HCT116 (cell line): ENCODE data around the gene GLUD1. TPM values are rescaled to one million over a fixed set of nuclear protein-coding genes. Genes with fewer than 3 reads are reported as not detected.

Experiments
- ATAC-seq: fragments of 200-7000 bp; cut with Tn5 transposase; 2 replicates; pipeline ENCODE4 v1.9.1; 2020; ENCODE audit warnings: mild to moderate bottlenecking, moderate library complexity
- BruUV-seq: library from RNA; stranded (reverse); fragments of 400-500 nt; replicated peaks from 2 replicates; lab custom pipeline; 2021; lab: Mats Ljungman, UMichigan
- CTCF ChIA-PET: fragments of 300-600 bp; sonication (Branson Sonifier 250); formaldehyde crosslinking; loops from one replicate; lab custom pipeline; 2021; ENCODE audit warnings: antibody characterized with exemption; lab: Charles Lee
- POLR2A ChIA-PET: fragments of 300-600, 350-600 bp; sonication (Branson Sonifier 250); formaldehyde crosslinking; loops from one replicate; lab custom pipeline; 2021; ENCODE audit warnings: antibody characterized with exemption; lab: Charles Lee
- RAD21 ChIA-PET, 2 experiments: fragments of 300-600 bp; sonication (Branson Sonifier 250); formaldehyde crosslinking; loops; one replicate each; lab custom pipeline; 2023; ENCODE audit warnings: low total read pairs in 2 of 2; ENCODE audit not compliant: uncharacterized antibody in 2 of 2, unreplicated experiment in 2 of 2, low non-redundant PET in 1 of 2; lab: Charles Lee
- DNase-seq: peaks from one replicate; pipeline ENCODE4 v3.0.0-alpha.2; 2010; ENCODE audit warnings: low read depth, low spot score
- H2AFZ ChIP-seq: fragments of 200-600 bp; shearing (Covaris generic), sonication (generic); 2 replicates; pipeline ENCODE4 v1.6.1; 2017; ENCODE audit warnings: low read depth, mixed run types, mixed read lengths, antibody characterized with exemption, low read length; ENCODE audit not compliant: poor library complexity, severe bottlenecking
- H3K27ac ChIP-seq: 2 replicates; pipeline ENCODE4 v1.5.1; 2012; ENCODE audit warnings: low read depth, low read length
- H3K27me3 ChIP-seq: fragments of 200-600 bp; sonication (generic); 2 replicates; pipeline ENCODE4 v1.6.1; 2016; ENCODE audit warnings: mixed run types, low read length, mixed read lengths; ENCODE audit not compliant: insufficient read depth
- H3K36me3 ChIP-seq, 2 experiments: fragments of 200-500 bp in 1 of 2; fragments of 200-600 bp in 1 of 2; sonication (Bioruptor generic) in 1 of 2; sonication (generic) in 1 of 2; 2 replicates each; pipeline versions ENCODE4 v1.5.1 to v1.6.1; 2014 to 2016; ENCODE audit warnings: low read length in 2 of 2, inconsistent platforms in 1 of 2, mixed read lengths in 1 of 2, mixed run types in 1 of 2; ENCODE audit not compliant: insufficient read depth in 2 of 2, control insufficient read depth in 1 of 2
- H3K4me1 ChIP-seq, 2 experiments: fragments of 200-600 bp in 1 of 2; sonication (generic) in 1 of 2; 2 replicates each; pipeline versions ENCODE4 v1.5.1 to v1.6.1; 2012 to 2017; ENCODE audit warnings: low read length in 2 of 2, inconsistent platforms in 1 of 2, mild to moderate bottlenecking in 1 of 2, mixed read lengths in 1 of 2, mixed run types in 1 of 2, moderate library complexity in 1 of 2; ENCODE audit not compliant: insufficient read depth in 2 of 2, control insufficient read depth in 1 of 2
- H3K4me2 ChIP-seq: fragments of 200-600 bp; sonication (generic); 2 replicates; pipeline ENCODE4 v1.6.1; 2017; ENCODE audit warnings: mixed run types, low read length, mixed read lengths
- H3K4me3 ChIP-seq, 2 experiments: fragments of 200-600 bp in 1 of 2; sonication (generic) in 1 of 2; replicated peaks in 1 of 2; 2 replicates each; pipeline ENCODE4 v1.5.1; 2011 to 2016; ENCODE audit warnings: low read length in 2 of 2, control low read depth in 1 of 2, low read depth in 1 of 2, mild to moderate bottlenecking in 1 of 2, mixed read lengths in 1 of 2, mixed run types in 1 of 2
- H3K79me2 ChIP-seq: fragments of 200-600 bp; sonication (generic); 2 replicates; pipeline ENCODE4 v1.6.1; 2017; ENCODE audit warnings: mild to moderate bottlenecking, mixed run types, low read length, moderate library complexity, mixed read lengths; ENCODE audit not compliant: insufficient read depth
- H3K9ac ChIP-seq: fragments of 200-600 bp; sonication (generic); 2 replicates; pipeline ENCODE4 v1.6.1; 2016; ENCODE audit warnings: low read length, mixed read lengths
- H3K9me2 ChIP-seq: fragments of 200-600 bp; sonication (generic), shearing (Covaris generic); 2 replicates; pipeline ENCODE4 v1.6.1; 2017; ENCODE audit warnings: mixed run types, mild to moderate bottlenecking, moderate library complexity; ENCODE audit not compliant: insufficient read depth
- H3K9me3 ChIP-seq, 2 experiments: fragments of 200-500 bp in 1 of 2; fragments of 200-600 bp in 1 of 2; sonication (Bioruptor generic) in 1 of 2; sonication (generic) in 1 of 2; 2 replicates each; pipeline ENCODE4 v1.6.1; 2014 to 2017; ENCODE audit warnings: low read length in 2 of 2, mixed read lengths in 2 of 2, inconsistent platforms in 1 of 2, low read depth in 1 of 2, mild to moderate bottlenecking in 1 of 2, mixed run types in 1 of 2, moderate library complexity in 1 of 2; ENCODE audit not compliant: control insufficient read depth in 1 of 2, insufficient read depth in 1 of 2
- H4K20me1 ChIP-seq: fragments of 200-600 bp; sonication (generic), shearing (Covaris generic); 2 replicates; pipeline ENCODE4 v1.6.1; 2017; ENCODE audit warnings: mixed run types, mild to moderate bottlenecking, moderate library complexity; ENCODE audit not compliant: insufficient read depth
- CBX3 ChIP-seq: IDR thresholded peaks from 2 replicates; pipeline ENCODE4 v1.6.1; 2012; ENCODE audit warnings: low read depth
- MAX ChIP-seq: IDR thresholded peaks from 2 replicates; pipeline ENCODE4 v1.6.1; 2012
- POLR2AphosphoS5 ChIP-seq: IDR thresholded peaks from 2 replicates; pipeline ENCODE4 v1.6.1; 2011; ENCODE audit warnings: mild to moderate bottlenecking, low read depth, low read length, moderate library complexity
- ZFX ChIP-seq: fragments of 450-650 bp; IDR thresholded peaks from 2 replicates; pipeline ENCODE4 v1.6.1; 2017
- intact Hi-C: fragments of 100-400 bp; cut with micrococcal nuclease; formaldehyde crosslinking; loops from 2 replicates; pipeline ENCODE4 v1.10.0; 2022
- total RNA-seq: library from RNA; stranded (reverse); gene quantifications from one replicate; pipeline ENCODE4 v1.2.1, GENCODE V29; 2021; ENCODE audit not compliant: unreplicated experiment

The GLUD1 gene
- total RNA-seq, 1 experiment from 2014 or later = 131 TPM

GRCh38 chr10:87090779-87091178 is 3.9 kb downstream of the GLUD1 start:
- BruUV-seq = no TSS peak
- peaks cover 14 to 15% of the 10 kb centered on the region in 2 experiments; a peak in 3 of 4 replicates for H3K4me1 ChIP-seq
- H3K36me3 ChIP-seq = peaks cover 0 to 12% of the 10 kb centered on the region in 2 experiments; a peak in 1 of 4 replicates
- no peak overlapping the region for H3K4me3 ChIP-seq
- no peak overlapping the region for H3K27ac ChIP-seq
- ChIA-PET RAD21 (no interaction called here), POLR2A (no interaction called here), CTCF (no interaction called here)
- no peak overlapping the region for H3K9ac ChIP-seq
- H3K9me3 ChIP-seq = no peaks in the 10 kb centered on the region
- no peaks in the 10 kb centered on the region for H3K9me2 ChIP-seq
- H2AFZ ChIP-seq = no peak overlapping the region
- no peak for ATAC-seq
- no peak for DNase-seq
- 0 out of 2 replicates have a peak, but pooled peaks cover 7% of the 10 kb centered on the region for H4K20me1 ChIP-seq
- H3K79me2 ChIP-seq = peaks cover 86% of the 10 kb centered on the region
- no peak for TF ChIP-seq MAX
- TF ChIP-seq CBX3 = no peak
- no peaks in the 10 kb centered on the region for H3K27me3 ChIP-seq
- H3K4me2 ChIP-seq = no peak overlapping the region
- intact Hi-C loops = no loop called here

GRCh38 chr10:87089746-87090145 is 4.9 kb downstream of the GLUD1 start:
- Histone ChIP-seq H4K20me1 (0 out of 2 replicates have a peak, but pooled peaks cover 7% of the 10 kb centered on the region), H3K9ac (no peak overlapping the region)

More at GRCh38 chr10:87089746-87090145, 4.9 kb downstream of the GLUD1 start:
- peaks cover 0 to 12% of the 10 kb centered on the region in 2 experiments; a peak in 1 of 4 replicates for H3K36me3 ChIP-seq
- RAD21 ChIA-PET = no interaction called here
- no peak overlapping the region for H3K27ac ChIP-seq
- TF ChIP-seq POLR2AphosphoS5 (no peak), ZFX (no peak)
- H3K4me3 ChIP-seq = no peak overlapping the region
- peaks cover 91% of the 10 kb centered on the region for H3K79me2 ChIP-seq
- H3K27me3 ChIP-seq = no peaks in the 10 kb centered on the region
- POLR2A ChIA-PET = no interaction called here
- H2AFZ ChIP-seq = no peak overlapping the region
- no peak overlapping the region for H3K4me2 ChIP-seq
- DNase-seq (no peak), ATAC-seq (no peak)
- H3K9me3 ChIP-seq = no peaks in the 10 kb centered on the region
- no peaks in the 10 kb centered on the region for H3K9me2 ChIP-seq
- BruUV-seq = no TSS peak
- intact Hi-C loops = no loop called here
- H3K4me1 ChIP-seq = peaks cover 15 to 16% of the 10 kb centered on the region in 2 experiments; a peak in 3 of 4 replicates
- CTCF ChIA-PET = no interaction called here
